GM19452 (cell line): ENCODE results near the gene C9orf40.

ENCODE experiments used
- ATAC-seq: cut with Tn5 transposase; IDR thresholded peaks from one replicate; pipeline ENCODE4 v1.9.1; 2021; ENCODE audit not compliant: unreplicated experiment

Gene C9orf40

GRCh38 chr9:74942801-74943200 is 9.9 kb downstream of the C9orf40 start:
- ATAC-seq: no peak

GRCh38 chr9:74940600-74940999 is 12.1 kb downstream of the C9orf40 start:
- no peak for ATAC-seq

GRCh38 chr9:74935008-74935407 is 17.7 kb downstream of the C9orf40 start:
- no peak for ATAC-seq

GRCh38 chr9:74921737-74922136 is 31.0 kb downstream of the C9orf40 start:
- no peak for ATAC-seq

- ATAC-seq: no peak
These were observed 31.6 kb downstream of the C9orf40 start for GRCh38 chr9:74920944-74921626.

DNA sequence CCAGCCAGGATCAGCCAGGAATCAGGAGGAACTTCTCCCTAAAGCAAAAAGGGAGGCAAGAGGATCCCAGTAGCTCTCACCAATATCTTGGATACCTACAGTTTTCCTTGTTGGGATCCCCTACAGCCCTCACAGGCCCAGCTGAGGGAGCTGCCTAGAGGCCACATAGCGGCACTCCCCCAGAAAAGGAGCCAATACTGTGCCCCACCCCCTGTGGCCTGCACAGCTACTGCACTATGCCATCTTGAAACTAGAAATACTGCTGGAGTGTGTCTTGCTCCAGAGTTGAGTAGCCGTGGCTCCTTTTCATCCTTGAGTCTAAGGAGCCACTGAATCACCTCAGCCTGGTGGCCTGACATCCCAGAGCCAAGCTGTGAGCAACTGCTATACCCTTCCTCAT is 42.7 kb downstream of the C9orf40 start:
- no peak for ATAC-seq

GRCh38 chr9:74908665-74909064 is 44.0 kb downstream of the C9orf40 start:
- no peak for ATAC-seq

GRCh38 chr9:74907085-74907484 is 45.6 kb downstream of the C9orf40 start:
- ATAC-seq: no peak

DNA sequence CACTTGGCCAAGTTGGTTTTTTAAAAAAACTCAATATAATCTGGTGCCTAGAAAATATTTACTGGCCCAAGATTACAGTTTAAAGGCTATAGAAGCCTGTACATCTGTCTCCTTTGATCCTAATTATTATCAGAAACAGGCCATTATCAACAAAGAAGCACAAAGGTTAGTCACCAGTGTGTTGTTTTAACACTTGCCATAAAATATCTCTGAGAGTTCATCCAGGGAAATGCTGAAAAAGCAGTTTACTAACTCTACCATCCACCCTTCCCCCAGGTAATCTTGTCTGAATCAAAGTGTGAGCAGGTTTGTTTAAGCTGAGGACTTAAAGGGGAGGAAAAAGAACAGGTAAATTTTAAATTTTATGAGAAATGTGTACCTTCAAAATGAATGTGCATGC is 51.7 kb downstream of the C9orf40 start:
- ATAC-seq: no peak
